Hematopoietic multipotent progenitor cell (in vitro differentiated cells): Measurements from ENCODE around the gene HSPH1. TPM values are rescaled to one million over a fixed set of nuclear protein-coding genes. Genes with fewer than 3 reads are reported as not detected.
A peak's percentile ranks its signal among the peaks of the same experiment; 100 is the strongest.

ENCODE experiments used
- DNase-seq, 3 donors: peaks; one replicate each; pipeline ENCODE4 v3.0.0-alpha.2; 2011 to 2015; ENCODE audit warnings: low read depth in 2 of 3, low spot score in 2 of 3
- total RNA-seq: library from RNA; depleted of rRNA; stranded (reverse); fragments of >200 nt; gene quantifications from one replicate; pipeline ENCODE4 v1.2.3, GENCODE V29; 2012

Gene HSPH1
- total RNA-seq = 9.2 TPM

GRCh38 chr13:31161557-31162150 is at the start of gene HSPH1:
Gene HSPH1 (minus strand): TSS chr13:31161904. CDS start chr13:31161582, 322 bp downstream.
- DNase-seq = peak in 2 of 3 donors; percentile 99

- DNase-seq = no peak
Measured at GRCh38 chr13:31209841-31210210, 48.1 kb upstream of the HSPH1 start.

GRCh38 chr13:31209172-31209840 is 47.6 kb upstream of the HSPH1 start:
- DNase-seq = peak in 2 of 3 donors; percentile 37 to 62

- DNase-seq = no peak
Measured at GRCh38 chr13:31208559-31209122, 46.9 kb upstream of the HSPH1 start.

GRCh38 chr13:31207661-31208552 is 46.2 kb upstream of the HSPH1 start:
- no peak for DNase-seq

- peak in 2 of 3 donors; percentile 28 to 42 for DNase-seq
Measured at GRCh38 chr13:31204592-31204991, 42.9 kb upstream of the HSPH1 start.

GRCh38 chr13:31201341-31202031 is 39.8 kb upstream of the HSPH1 start:
- DNase-seq = no peak

GRCh38 chr13:31200637-31200971 is 38.9 kb upstream of the HSPH1 start:
- peak in 2 of 3 donors; percentile 62 to 73 for DNase-seq

GRCh38 chr13:31199849-31200636 is 38.3 kb upstream of the HSPH1 start, which contains the start of gene B3GLCT:
Gene B3GLCT (plus strand): TSS chr13:31199975. CDS start chr13:31200085, 110 bp downstream.
- DNase-seq = peak; percentile 74 to 82 (median 80)

GRCh38 chr13:31199527-31199848 is 37.8 kb upstream of the HSPH1 start:
- DNase-seq = no peak

GRCh38 chr13:31198519-31198918 is 36.8 kb upstream of the HSPH1 start:
- no peak for DNase-seq

GRCh38 chr13:31196992-31197391 is 35.3 kb upstream of the HSPH1 start:
- DNase-seq = no peak

GRCh38 chr13:31195616-31196015 is 33.9 kb upstream of the HSPH1 start:
- no peak for DNase-seq

GRCh38 chr13:31192306-31192705 is 30.6 kb upstream of the HSPH1 start:
- DNase-seq = no peak

GRCh38 chr13:31191748-31192147 is 30.0 kb upstream of the HSPH1 start:
- no peak for DNase-seq

- DNase-seq = no peak
Measured at GRCh38 chr13:31184981-31185645, 23.4 kb upstream of the HSPH1 start.

GRCh38 chr13:31184451-31184850 is 22.7 kb upstream of the HSPH1 start:
- no peak for DNase-seq

GRCh38 chr13:31182987-31183386 is 21.3 kb upstream of the HSPH1 start:
- no peak for DNase-seq

- peak in 1 of 3 donors; percentile 11 for DNase-seq
Measured at GRCh38 chr13:31179754-31180153, 18.1 kb upstream of the HSPH1 start.
